Measurements from ENCODE around the gene ZNF280B.
"Not testable (repeated sequence)": the region's sequence is repeated elsewhere in the genome, so short reads cannot be mapped to it uniquely, and the experiment has no call there.

ZNF280B gene

GRCh38 chr22:22450343-22450839, 58.2 kb downstream of the ZNF280B start (continued):
- TF ChIP-seq TSHZ2 (CRISPR knock-in tag; IDR thresholded peaks at IDR 0.05), result no peak
- no peak for TF ChIP-seq ISL1 (CRISPR knock-in tag; IDR thresholded peaks at IDR 0.05)
- no peak for TF ChIP-seq TOX (CRISPR knock-in tag; IDR thresholded peaks at IDR 0.05; ENCODE audit: borderline replicate concordance)
- TF ChIP-seq CSRNP3 (CRISPR knock-in tag; IDR thresholded peaks at IDR 0.05), result no peak
- no peak for TF ChIP-seq CREB5 (CRISPR knock-in tag; IDR thresholded peaks at IDR 0.05; ENCODE audit: low read depth)
- no peak for TF ChIP-seq SNAI2 (CRISPR knock-in tag; IDR thresholded peaks at IDR 0.05)
- TF ChIP-seq TCF4 (CRISPR knock-in tag; IDR thresholded peaks at IDR 0.05; ENCODE audit: borderline replicate concordance), result no peak

- TF ChIP-seq CREB5 (CRISPR knock-in tag; IDR thresholded peaks at IDR 0.05; ENCODE audit: low read depth) (no peak), BACH2 (CRISPR knock-in tag; IDR thresholded peaks at IDR 0.05; ENCODE audit: borderline replicate concordance) (no peak), GLIS3 (CRISPR knock-in tag; IDR thresholded peaks at IDR 0.05) (no peak), ZFP3 (CRISPR knock-in tag; IDR thresholded peaks at IDR 0.05) (no peak)
- ATAC-seq, result no peak
Measured at GRCh38 chr22:22449819-22450218, 58.7 kb downstream of the ZNF280B start.

GRCh38 chr22:22446517-22446916, 62.0 kb downstream of the ZNF280B start:
- ATAC-seq, result no peak
- no peak for TF ChIP-seq CSDC2 (CRISPR knock-in tag; IDR thresholded peaks at IDR 0.05)
- TF ChIP-seq ZNF565 (CRISPR knock-in tag; conservative IDR thresholded peaks at IDR 0.05; ENCODE audit: low read depth), result no peak
- no peak for TF ChIP-seq ISL1 (CRISPR knock-in tag; IDR thresholded peaks at IDR 0.05)
- TF ChIP-seq GLIS3 (CRISPR knock-in tag; IDR thresholded peaks at IDR 0.05), result no peak
- no peak for TF ChIP-seq ZNF70 (CRISPR knock-in tag; IDR thresholded peaks at IDR 0.05)
- TF ChIP-seq ZNF8 (CRISPR knock-in tag; IDR thresholded peaks at IDR 0.05), result no peak
- TF ChIP-seq ARNTL (CRISPR knock-in tag; IDR thresholded peaks at IDR 0.05; ENCODE audit: borderline replicate concordance, low read depth), result no peak
- TF ChIP-seq SNAI2 (CRISPR knock-in tag; IDR thresholded peaks at IDR 0.05), result no peak
- TF ChIP-seq RARB (CRISPR knock-in tag; IDR thresholded peaks at IDR 0.05), result no peak
- TF ChIP-seq ZFP3 (CRISPR knock-in tag; IDR thresholded peaks at IDR 0.05), result no peak
- no peak for TF ChIP-seq ESRRG (CRISPR knock-in tag; IDR thresholded peaks at IDR 0.05)
- no peak for TF ChIP-seq TSHZ2 (CRISPR knock-in tag; IDR thresholded peaks at IDR 0.05)
- no peak for TF ChIP-seq BACH2 (CRISPR knock-in tag; IDR thresholded peaks at IDR 0.05; ENCODE audit: borderline replicate concordance)
- TF ChIP-seq POU6F1 (CRISPR knock-in tag; IDR thresholded peaks at IDR 0.05; ENCODE audit: borderline replicate concordance, low read depth), result no peak
- TF ChIP-seq OSR1 (CRISPR knock-in tag; IDR thresholded peaks at IDR 0.05), result no peak
- no peak for TF ChIP-seq TOX (CRISPR knock-in tag; IDR thresholded peaks at IDR 0.05; ENCODE audit: borderline replicate concordance)

GRCh38 chr22:22444007-22444589, 64.4 kb downstream of the ZNF280B start:
- not testable (repeated sequence) for ATAC-seq
